HEK293 (cell line): ENCODE results near the gene ZCCHC8.

ENCODE experiments used
- ATF2 ChIP-seq: fragments of 450-650 bp; formaldehyde crosslinking; IDR thresholded peaks from 2 replicates; pipeline ENCODE4 v1.5.1; 2016; ENCODE audit warnings: missing biosample characterization, missing genetic modification characterization, low read depth
- ELK4 ChIP-seq: IDR thresholded peaks from 2 replicates; pipeline ENCODE4 v1.6.1; 2011; ENCODE audit warnings: mild to moderate bottlenecking, low read depth, low read length, borderline replicate concordance
- GLIS2 ChIP-seq: fragments of 450-650 bp; formaldehyde crosslinking; IDR thresholded peaks from 2 replicates; pipeline ENCODE4 v1.5.1; 2016; ENCODE audit warnings: missing biosample characterization, missing genetic modification characterization
- HIC1 ChIP-seq: fragments of 450-650 bp; formaldehyde crosslinking; IDR thresholded peaks from 2 replicates; pipeline ENCODE4 v1.5.1; 2016; ENCODE audit warnings: missing biosample characterization, missing genetic modification characterization
- HOXD13 ChIP-seq: sonication (generic); formaldehyde crosslinking; IDR thresholded peaks from 2 replicates; pipeline ENCODE4 v1.8.0; 2022; ENCODE audit warnings: missing genetic modification reagents, borderline replicate concordance
- KLF7 ChIP-seq: fragments of 450-650 bp; formaldehyde crosslinking; IDR thresholded peaks from 2 replicates; pipeline ENCODE4 v1.5.1; 2016; ENCODE audit warnings: missing biosample characterization, missing genetic modification characterization, borderline replicate concordance
- MYNN ChIP-seq: fragments of 450-650 bp; formaldehyde crosslinking; IDR thresholded peaks from 2 replicates; pipeline ENCODE4 v1.5.1; 2016; ENCODE audit warnings: missing biosample characterization, missing genetic modification characterization, borderline replicate concordance
- MZF1 ChIP-seq: fragments of 450-650 bp; formaldehyde crosslinking; IDR thresholded peaks from 2 replicates; pipeline ENCODE4 v1.5.1; 2017; ENCODE audit warnings: missing biosample characterization, missing genetic modification characterization, borderline replicate concordance
- ZBTB21 ChIP-seq: fragments of 450-650 bp; formaldehyde crosslinking; IDR thresholded peaks from 2 replicates; pipeline ENCODE4 v1.5.1; 2017; ENCODE audit warnings: missing biosample characterization, missing genetic modification characterization
- ZBTB48 ChIP-seq: fragments of 450-650 bp; formaldehyde crosslinking; IDR thresholded peaks from 2 replicates; pipeline ENCODE4 v1.5.1; 2016; ENCODE audit warnings: missing biosample characterization, missing genetic modification characterization
- ZFP37 ChIP-seq: fragments of 450-650 bp; formaldehyde crosslinking; IDR thresholded peaks from 2 replicates; pipeline ENCODE4 v1.5.1; 2016; ENCODE audit warnings: missing biosample characterization, missing genetic modification characterization
- ZNF16 ChIP-seq: fragments of 450-650 bp; formaldehyde crosslinking; IDR thresholded peaks from 2 replicates; pipeline ENCODE4 v1.5.1; 2016; ENCODE audit warnings: low read depth, missing biosample characterization, missing genetic modification characterization
- ZNF214 ChIP-seq: fragments of 450-650 bp; formaldehyde crosslinking; IDR thresholded peaks from 2 replicates; pipeline ENCODE4 v1.5.1; 2017; ENCODE audit warnings: missing biosample characterization, mild to moderate bottlenecking, missing genetic modification characterization, borderline replicate concordance
- ZNF24 ChIP-seq: fragments of 450-650 bp; formaldehyde crosslinking; IDR thresholded peaks from 2 replicates; pipeline ENCODE4 v1.5.1; 2016; ENCODE audit warnings: missing biosample characterization, missing genetic modification characterization
- ZNF398 ChIP-seq: fragments of 450-650 bp; formaldehyde crosslinking; IDR thresholded peaks from 2 replicates; pipeline ENCODE4 v1.5.1; 2017; ENCODE audit warnings: missing biosample characterization, missing genetic modification characterization
- ZNF473 ChIP-seq: fragments of 450-650 bp; formaldehyde crosslinking; IDR thresholded peaks from 2 replicates; pipeline ENCODE4 v1.5.1; 2017; ENCODE audit warnings: missing biosample characterization, missing genetic modification characterization
- ZNF518A ChIP-seq: fragments of 450-650 bp; formaldehyde crosslinking; conservative IDR thresholded peaks from 2 replicates; pipeline ENCODE4 v1.5.1; 2016; ENCODE audit warnings: low read depth, missing biosample characterization, missing genetic modification characterization
- ZNF558 ChIP-seq: fragments of 450-650 bp; formaldehyde crosslinking; IDR thresholded peaks from 2 replicates; pipeline ENCODE4 v1.5.1; 2016; ENCODE audit warnings: missing biosample characterization, missing genetic modification characterization
- ZNF629 ChIP-seq: fragments of 450-650 bp; formaldehyde crosslinking; IDR thresholded peaks from 2 replicates; pipeline ENCODE4 v1.5.1; 2017; ENCODE audit warnings: missing biosample characterization, missing genetic modification characterization
- ZNF692 ChIP-seq: fragments of 450-650 bp; formaldehyde crosslinking; IDR thresholded peaks from 2 replicates; pipeline ENCODE4 v1.5.1; 2016; ENCODE audit warnings: missing biosample characterization, missing genetic modification characterization
- ZNF76 ChIP-seq: fragments of 450-650 bp; formaldehyde crosslinking; IDR thresholded peaks from 2 replicates; pipeline ENCODE4; 2016; ENCODE audit warnings: low read depth, missing biosample characterization, missing genetic modification characterization, borderline replicate concordance
- ZNF830 ChIP-seq: fragments of 450-650 bp; IDR thresholded peaks from 2 replicates; pipeline ENCODE4 v1.5.0; 2018; ENCODE audit warnings: missing biosample characterization, missing genetic modification characterization, low read depth, mild to moderate bottlenecking, moderate library complexity
- ZNF837 ChIP-seq: fragments of 450-650 bp; formaldehyde crosslinking; IDR thresholded peaks from 2 replicates; pipeline ENCODE4 v1.5.1; 2016; ENCODE audit warnings: missing biosample characterization, missing genetic modification characterization
- ZSCAN30 ChIP-seq: fragments of 450-650 bp; IDR thresholded peaks from 2 replicates; pipeline ENCODE4 v1.5.1; 2018; ENCODE audit warnings: missing biosample characterization, mild to moderate bottlenecking, missing genetic modification characterization, moderate library complexity

ZCCHC8 gene

GRCh38 chr12:122499991-122500684 is 594 bp downstream of the ZCCHC8 start (continued):
- TF ChIP-seq ZNF692 (tag by site-specific recombination) (peak; percentile 65), MZF1 (tag by site-specific recombination) (peak; percentile 14; the same call in 1 of the 2 replicates), ZNF518A (tag by site-specific recombination) (no peak; the same call in 1 of the 2 replicates), ZNF16 (no peak), ATF2 (tag by site-specific recombination) (peak; percentile 76; the same call in 1 of the 2 replicates), ZBTB21 (tag by site-specific recombination) (peak; percentile 90), HOXD13 (CRISPR knock-in tag) (no peak), ZNF629 (tag by site-specific recombination) (peak; percentile 95), ZNF214 (tag by site-specific recombination) (no peak), ZNF830 (no peak), ELK4 (no peak), GLIS2 (tag by site-specific recombination) (peak; percentile 85), ZBTB48 (tag by site-specific recombination) (peak; percentile 87), ZNF76 (tag by site-specific recombination) (0 out of 2 replicates have a peak, but pooled peaks have one; percentile 4), ZNF398 (tag by site-specific recombination) (peak; percentile 48; the same call in 1 of the 2 replicates), ZNF837 (tag by site-specific recombination) (no peak), ZNF558 (tag by site-specific recombination) (0 out of 2 replicates have a peak, but pooled peaks have one; percentile 23), ZFP37 (0 out of 2 replicates have a peak, but pooled peaks have one; percentile 19), ZSCAN30 (peak; percentile 67), MYNN (tag by site-specific recombination) (no peak), ZNF473 (tag by site-specific recombination) (no peak), ZNF24 (peak; percentile 21; the same call in 1 of the 2 replicates), HIC1 (tag by site-specific recombination) (peak; percentile 65; the same call in 1 of the 2 replicates), KLF7 (tag by site-specific recombination) (no peak)
